GM21529 (cell line): ENCODE results near the gene HOXB13.
"Not testable (repeated sequence)": the region's sequence is repeated elsewhere in the genome, so short reads cannot be mapped to it uniquely, and the experiment has no call there.

Source experiments
- ATAC-seq: cut with Tn5 transposase; IDR thresholded peaks from one replicate; pipeline ENCODE4 v1.9.1; 2021; ENCODE audit not compliant: unreplicated experiment

Gene HOXB13

GRCh38 chr17:48726916-48727286 is 1.6 kb downstream of the HOXB13 start:
- ATAC-seq, result no peak

GRCh38 chr17:48726114-48726915 is 2.2 kb downstream of the HOXB13 start:
- no peak for ATAC-seq

- no peak for ATAC-seq
Observed at GRCh38 chr17:48725288-48726064, 3.1 kb downstream of the HOXB13 start.

- ATAC-seq, result no peak
Observed at GRCh38 chr17:48725004-48725287, 3.6 kb downstream of the HOXB13 start.

GRCh38 chr17:48724251-48725003 is 4.1 kb downstream of the HOXB13 start:
- no peak for ATAC-seq

GRCh38 chr17:48723423-48724250 is 4.9 kb downstream of the HOXB13 start:
- no peak for ATAC-seq

- no peak for ATAC-seq
Observed at GRCh38 chr17:48722915-48723422, 5.6 kb downstream of the HOXB13 start, which contains the start of gene PRAC2. TSS of gene PRAC2 (plus strand) at chr17:48723185. CDS start at chr17:48724411, 1,226 bp downstream.

- no peak for ATAC-seq
Observed at GRCh38 chr17:48722201-48722907, 6.2 kb downstream of the HOXB13 start, which contains the start of gene PRAC1. TSS of gene PRAC1 (minus strand) at chr17:48722518. CDS start at chr17:48722392, 126 bp downstream.

- no peak for ATAC-seq
Observed at GRCh38 chr17:48721009-48721402, 7.5 kb downstream of the HOXB13 start.

- ATAC-seq, result no peak
Observed at GRCh38 chr17:48720266-48721008, 8.1 kb downstream of the HOXB13 start.

GRCh38 chr17:48719642-48720265 is 8.8 kb downstream of the HOXB13 start:
- ATAC-seq, result no peak

GRCh38 chr17:48718761-48719641 is 9.5 kb downstream of the HOXB13 start:
- no peak for ATAC-seq

- ATAC-seq, result no peak
Observed at GRCh38 chr17:48718227-48718760, 10.3 kb downstream of the HOXB13 start.

GRCh38 chr17:48717367-48718226 is 11.0 kb downstream of the HOXB13 start:
- no peak for ATAC-seq

GRCh38 chr17:48716549-48716948 is 12.0 kb downstream of the HOXB13 start:
- not testable (repeated sequence) for ATAC-seq
